MM.1S (cell line): ENCODE measurements around the gene EFNA5.

Experiments used
- EZH2 ChIP-seq: fragments of 300-600 bp; sonication (generic); optimal IDR thresholded peaks from 2 replicates; pipeline ENCODE3; 2017; ENCODE audit warnings: low read depth, mild to moderate bottlenecking, antibody characterized with exemption, low read length, mixed read lengths
- EZH2phosphoT487 ChIP-seq: fragments of 300-600 bp; sonication (generic); IDR thresholded peaks from 2 replicates; pipeline ENCODE4 v1.6.1; 2018; ENCODE audit warnings: antibody characterized with exemption, low read length
- TF ChIP-seq, protein P1 (sequence below): fragments of 300-600 bp; sonication (generic); IDR thresholded peaks from 2 replicates; pipeline ENCODE4 v1.5.1; 2016; ENCODE audit warnings: antibody characterized with exemption, low read length, mixed read lengths

DNA sequence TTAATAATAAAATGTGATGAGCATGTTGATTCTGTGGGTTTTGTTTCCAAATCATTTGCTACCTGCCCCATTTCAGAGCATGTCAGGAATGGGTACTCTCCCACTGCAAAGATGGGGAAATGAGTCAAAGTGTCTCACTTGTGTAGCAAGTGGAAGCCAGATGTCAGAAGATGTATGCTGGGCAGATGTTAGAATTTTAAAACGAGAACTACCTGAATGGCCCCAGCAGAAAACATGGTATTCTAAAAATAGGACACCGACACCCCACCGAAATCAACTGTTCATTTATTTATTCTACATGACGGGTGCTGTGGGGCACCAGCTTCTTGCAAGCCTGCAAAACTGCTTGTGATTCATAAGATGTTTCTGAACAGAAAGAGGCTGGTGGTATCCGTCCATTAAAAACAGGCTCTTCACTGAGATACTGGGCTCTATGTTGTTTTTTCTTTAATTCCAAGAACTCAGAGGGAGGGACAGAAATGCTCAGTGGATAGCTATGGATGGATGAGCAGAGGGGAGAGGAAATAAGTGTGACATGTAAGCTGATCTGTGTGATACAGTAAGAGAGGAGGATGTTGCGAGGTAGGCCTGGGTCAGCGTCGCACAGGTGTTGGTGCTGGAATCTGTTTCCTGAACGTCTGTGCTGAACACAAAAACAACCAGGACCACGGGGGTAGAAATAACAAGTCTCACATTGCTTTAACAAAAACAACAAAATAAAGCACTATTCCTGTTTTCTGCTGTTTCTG, 157.2 kb downstream of the EFNA5 start:
- TF ChIP-seq, protein P1, sequence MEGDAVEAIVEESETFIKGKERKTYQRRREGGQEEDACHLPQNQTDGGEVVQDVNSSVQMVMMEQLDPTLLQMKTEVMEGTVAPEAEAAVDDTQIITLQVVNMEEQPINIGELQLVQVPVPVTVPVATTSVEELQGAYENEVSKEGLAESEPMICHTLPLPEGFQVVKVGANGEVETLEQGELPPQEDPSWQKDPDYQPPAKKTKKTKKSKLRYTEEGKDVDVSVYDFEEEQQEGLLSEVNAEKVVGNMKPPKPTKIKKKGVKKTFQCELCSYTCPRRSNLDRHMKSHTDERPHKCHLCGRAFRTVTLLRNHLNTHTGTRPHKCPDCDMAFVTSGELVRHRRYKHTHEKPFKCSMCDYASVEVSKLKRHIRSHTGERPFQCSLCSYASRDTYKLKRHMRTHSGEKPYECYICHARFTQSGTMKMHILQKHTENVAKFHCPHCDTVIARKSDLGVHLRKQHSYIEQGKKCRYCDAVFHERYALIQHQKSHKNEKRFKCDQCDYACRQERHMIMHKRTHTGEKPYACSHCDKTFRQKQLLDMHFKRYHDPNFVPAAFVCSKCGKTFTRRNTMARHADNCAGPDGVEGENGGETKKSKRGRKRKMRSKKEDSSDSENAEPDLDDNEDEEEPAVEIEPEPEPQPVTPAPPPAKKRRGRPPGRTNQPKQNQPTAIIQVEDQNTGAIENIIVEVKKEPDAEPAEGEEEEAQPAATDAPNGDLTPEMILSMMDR = no peak
- TF ChIP-seq EZH2 = no peak
- no peak for TF ChIP-seq EZH2phosphoT487
